ENCODE data around the gene ITGB3.

GRCh38 chr17:47223460-47223859 lies 30.2 kb upstream of the ITGB3 start:
- TF ChIP-seq CTCF (IDR thresholded peaks at IDR 0.05) = no peak
- TF ChIP-seq EP300 (IDR thresholded peaks at IDR 0.05) = no peak
- TF ChIP-seq POLR2A (IDR thresholded peaks at IDR 0.05) = no peak
